ENCODE results near the gene MTAP.

DNA sequence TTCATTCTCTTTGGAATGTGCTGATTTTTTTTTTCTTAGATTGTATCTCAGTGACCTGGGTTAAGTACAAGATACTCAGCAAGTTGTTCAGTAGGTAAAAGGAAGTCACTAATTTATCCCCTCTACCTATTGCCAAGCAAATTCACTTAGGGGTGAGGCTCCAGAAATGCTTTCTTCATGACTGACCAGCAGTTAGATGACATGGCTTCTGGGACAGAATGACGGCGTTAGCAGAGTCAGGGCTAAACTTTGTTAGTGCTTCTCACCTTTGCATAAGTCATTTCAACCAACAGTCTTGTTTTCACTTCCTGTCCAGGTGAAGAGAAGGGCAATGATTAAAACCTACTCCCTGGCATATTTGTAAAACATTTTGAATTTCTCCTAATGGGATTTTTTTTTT is 20.2 kb upstream of the MTAP start:
- TF ChIP-seq, protein P1, sequence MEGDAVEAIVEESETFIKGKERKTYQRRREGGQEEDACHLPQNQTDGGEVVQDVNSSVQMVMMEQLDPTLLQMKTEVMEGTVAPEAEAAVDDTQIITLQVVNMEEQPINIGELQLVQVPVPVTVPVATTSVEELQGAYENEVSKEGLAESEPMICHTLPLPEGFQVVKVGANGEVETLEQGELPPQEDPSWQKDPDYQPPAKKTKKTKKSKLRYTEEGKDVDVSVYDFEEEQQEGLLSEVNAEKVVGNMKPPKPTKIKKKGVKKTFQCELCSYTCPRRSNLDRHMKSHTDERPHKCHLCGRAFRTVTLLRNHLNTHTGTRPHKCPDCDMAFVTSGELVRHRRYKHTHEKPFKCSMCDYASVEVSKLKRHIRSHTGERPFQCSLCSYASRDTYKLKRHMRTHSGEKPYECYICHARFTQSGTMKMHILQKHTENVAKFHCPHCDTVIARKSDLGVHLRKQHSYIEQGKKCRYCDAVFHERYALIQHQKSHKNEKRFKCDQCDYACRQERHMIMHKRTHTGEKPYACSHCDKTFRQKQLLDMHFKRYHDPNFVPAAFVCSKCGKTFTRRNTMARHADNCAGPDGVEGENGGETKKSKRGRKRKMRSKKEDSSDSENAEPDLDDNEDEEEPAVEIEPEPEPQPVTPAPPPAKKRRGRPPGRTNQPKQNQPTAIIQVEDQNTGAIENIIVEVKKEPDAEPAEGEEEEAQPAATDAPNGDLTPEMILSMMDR (IDR thresholded peaks at IDR 0.05; ENCODE audit: borderline replicate concordance, extremely low read depth, low read length, poor library complexity, severe bottlenecking) = no peak
- no peak for TF ChIP-seq EZH2 (IDR thresholded peaks at IDR 0.05; ENCODE audit: borderline replicate concordance, low read depth, low read length, severe bottlenecking)
